Stimulated activated CD8-positive, alpha-beta memory T cell treated with anti-CD3 and anti-CD28 coated beads, Interleukin-4, amount 100 ng/mL, for 4 hours (primary cell): ENCODE data around the gene PTGIS.
A peak's percentile ranks its signal among the peaks of the same experiment; 100 is the strongest.
"Not testable (repeated sequence)": the region's sequence is repeated elsewhere in the genome, so short reads cannot be mapped to it uniquely, and the experiment has no call there.

Source experiments
- DNase-seq, 2 donors: peaks; one replicate each; pipeline ENCODE4 v3.0.0-alpha.2; 2020; ENCODE audit warnings: low read depth in 2 of 2, low spot score in 1 of 2

PTGIS gene

DNA sequence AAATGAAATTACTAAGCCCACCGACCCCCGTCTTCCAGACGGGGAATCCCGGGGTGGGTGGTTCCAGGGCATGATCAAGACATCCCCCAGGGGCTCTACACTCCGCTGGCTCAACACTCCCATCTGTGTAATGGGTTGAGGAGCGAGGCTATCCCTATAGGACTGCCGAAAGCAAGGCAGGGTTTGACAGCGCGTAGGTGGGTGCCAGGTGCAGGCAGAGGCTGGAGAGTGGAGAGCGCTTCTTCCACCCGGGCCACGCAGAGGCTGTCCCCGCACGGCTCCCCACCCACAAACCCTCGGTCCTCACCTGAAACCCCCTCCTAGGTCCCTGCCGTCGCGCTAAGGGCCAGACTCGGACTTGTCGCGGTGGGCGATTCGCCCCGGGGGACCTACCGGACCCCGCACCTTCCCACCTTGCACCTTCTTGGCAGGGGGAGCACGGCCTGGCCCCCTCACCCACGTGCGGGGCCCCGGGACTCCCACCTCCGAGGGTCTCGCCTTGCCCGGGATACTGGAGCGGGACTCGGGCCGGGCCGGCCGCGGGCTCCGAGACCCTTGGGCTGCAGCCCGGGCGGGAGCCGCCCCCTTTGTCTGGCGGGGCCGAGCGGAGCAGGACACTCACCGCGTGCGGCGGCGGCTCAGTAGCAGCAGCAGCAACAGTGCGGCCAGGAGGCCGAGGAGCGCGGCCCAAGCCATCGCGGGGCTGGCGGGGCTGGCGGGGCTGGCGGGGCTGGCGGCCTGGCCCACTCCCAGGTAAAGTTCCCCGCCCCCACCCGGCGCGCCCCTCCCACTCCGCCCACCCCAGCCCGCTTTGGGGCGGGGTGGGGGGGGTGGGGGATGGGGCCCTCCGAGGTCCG is at the start of gene PTGIS:
Gene PTGIS (minus strand): TSS at position 717 of the 857 bp plus-strand sequence. CDS start 21 bp downstream, at position 696.
- DNase-seq: no peak

DNA sequence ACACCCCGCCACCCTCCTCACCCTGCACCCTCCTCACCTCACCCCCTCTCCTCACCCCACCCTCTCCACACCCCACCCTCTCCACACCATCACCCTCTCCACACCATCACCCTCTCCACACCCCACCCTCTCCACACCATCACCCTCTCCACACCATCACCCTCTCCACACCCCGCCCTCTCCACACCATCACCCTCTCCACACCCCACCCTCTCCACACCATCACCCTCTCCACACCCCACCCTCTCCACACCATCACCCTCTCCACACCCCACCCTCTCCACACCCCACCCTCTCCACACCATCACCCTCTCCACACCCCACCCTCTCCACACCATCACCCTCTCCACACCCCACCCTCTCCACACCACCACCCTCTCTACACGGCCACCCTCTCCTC is 49.5 kb upstream of the PTGIS start:
- DNase-seq: not testable (repeated sequence)

DNA sequence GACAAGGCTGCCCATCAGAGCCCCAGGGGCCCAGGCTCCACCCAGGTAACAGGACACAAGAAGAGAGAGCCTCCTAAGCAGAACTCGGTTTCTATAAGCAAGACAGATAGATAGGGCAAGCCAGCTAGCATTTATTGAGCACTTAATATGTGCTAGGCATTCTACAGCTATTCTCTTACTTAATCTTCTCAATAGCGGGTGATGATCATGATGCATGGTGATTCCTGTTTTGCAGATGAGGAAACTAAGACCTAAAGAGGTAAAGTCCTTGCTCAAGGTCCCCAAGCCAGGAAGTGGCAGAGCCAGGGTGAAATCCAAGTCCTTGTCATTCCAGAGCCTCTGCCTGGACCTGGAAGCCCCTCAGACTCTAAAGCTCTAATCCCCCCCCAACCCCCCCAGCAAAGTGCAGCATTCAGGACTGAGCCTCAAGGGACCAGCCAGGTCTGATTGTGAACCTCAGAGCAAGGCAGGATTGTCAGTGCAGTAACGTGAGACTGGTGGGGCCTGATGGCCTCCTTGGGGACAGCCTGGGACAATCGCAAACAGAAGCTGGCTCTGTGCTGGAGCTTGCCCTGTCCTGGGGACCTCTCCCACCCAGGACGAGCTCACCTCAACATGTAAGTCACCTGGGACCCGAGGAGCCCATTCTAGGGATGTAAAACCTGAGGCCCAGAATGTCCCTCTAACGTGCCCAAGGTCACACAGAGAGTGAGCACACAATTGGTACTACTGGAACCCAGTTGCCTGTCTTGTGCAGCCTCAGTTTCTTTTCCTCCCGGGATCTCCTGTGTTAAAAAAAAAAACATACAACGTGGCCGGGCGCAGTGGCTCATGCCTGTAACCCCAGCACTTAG is 48.4 kb upstream of the PTGIS start:
- DNase-seq: no peak

GRCh38 chr20:49615401-49616153 is 47.6 kb upstream of the PTGIS start:
- DNase-seq: no peak

- not testable (repeated sequence) for DNase-seq
Measured at GRCh38 chr20:49615051-49615400, 47.1 kb upstream of the PTGIS start.

- no peak for DNase-seq
Measured at GRCh38 chr20:49614338-49615050, 46.6 kb upstream of the PTGIS start.

GRCh38 chr20:49612127-49612738 is 44.3 kb upstream of the PTGIS start:
- DNase-seq: no peak

DNA sequence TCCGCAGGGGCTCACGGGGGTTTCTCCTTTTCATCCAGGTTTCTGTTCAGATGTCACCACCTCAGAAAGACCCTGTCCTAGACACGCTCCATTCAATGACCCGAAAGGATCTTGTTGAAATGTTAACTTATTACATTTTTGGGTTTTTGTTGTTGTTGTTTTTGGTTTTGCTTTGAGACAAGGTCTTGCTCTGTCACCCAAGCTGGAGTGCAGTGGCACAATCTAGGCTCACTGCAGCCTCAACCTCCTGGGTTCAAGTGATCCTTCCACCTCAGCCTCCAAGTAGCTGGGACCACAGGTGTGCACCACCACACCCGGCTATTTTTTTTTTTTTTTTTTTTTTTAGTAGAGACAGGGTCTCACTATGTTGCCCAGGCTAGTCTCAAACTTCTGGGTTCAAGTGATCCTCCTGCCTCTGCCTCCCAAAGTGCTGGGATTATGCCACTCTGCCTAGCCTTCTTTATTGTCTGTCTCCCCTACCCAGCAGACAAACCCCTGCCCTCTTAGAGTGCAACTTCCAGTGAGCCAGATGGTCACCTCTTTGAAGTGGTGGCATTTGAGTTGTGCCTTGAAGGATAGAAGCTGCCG is 43.7 kb upstream of the PTGIS start:
- not testable (repeated sequence) for DNase-seq

DNA sequence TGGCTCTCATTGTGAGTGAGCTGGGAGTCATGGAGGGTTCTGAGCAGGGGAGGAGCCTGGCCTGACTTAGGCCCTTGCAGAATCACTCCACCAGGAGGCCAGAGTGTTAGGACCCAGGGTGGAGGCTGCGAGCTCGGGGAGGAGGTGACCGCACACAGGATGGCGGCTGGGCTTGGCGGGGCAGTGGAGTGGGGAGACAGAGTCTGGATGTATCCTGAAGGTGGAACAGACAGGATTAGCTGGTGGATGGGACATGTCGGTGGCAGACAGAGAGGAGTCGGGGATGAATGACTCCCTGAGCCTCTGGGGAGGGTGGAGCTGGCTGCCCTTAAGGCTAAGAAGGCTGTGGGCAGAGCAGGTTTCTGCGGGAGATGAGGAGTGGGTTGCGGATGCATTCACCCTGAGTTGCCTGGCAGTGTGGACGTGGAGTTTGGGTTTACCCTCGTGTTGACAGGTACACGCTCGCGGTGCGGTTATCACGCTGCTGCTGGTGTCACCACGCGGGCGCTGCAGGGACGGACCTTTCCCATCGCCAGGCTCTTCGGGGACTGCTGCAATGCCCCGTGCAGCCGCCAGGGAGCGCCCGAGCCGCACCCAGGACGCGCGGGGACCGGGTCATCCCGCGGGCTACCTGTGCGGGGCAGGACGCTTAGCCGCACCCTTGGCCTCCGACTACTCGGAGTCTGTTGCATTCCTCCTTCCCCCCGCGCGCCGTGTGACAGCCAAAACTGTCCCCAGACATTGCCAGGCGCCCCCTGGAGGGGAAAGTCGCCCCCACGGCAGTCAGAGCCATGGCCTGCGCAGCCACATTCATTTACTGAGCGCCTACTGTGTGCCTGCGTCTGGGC is 43.0 kb upstream of the PTGIS start:
- peak; percentile 29 to 49 for DNase-seq

- peak; percentile 53 to 55 for DNase-seq
Measured at GRCh38 chr20:49608752-49609670, 41.1 kb upstream of the PTGIS start.

- no peak for DNase-seq
Measured at GRCh38 chr20:49607568-49607967, 39.6 kb upstream of the PTGIS start.

GRCh38 chr20:49603209-49603627 is 35.3 kb upstream of the PTGIS start:
- DNase-seq: no peak

DNA sequence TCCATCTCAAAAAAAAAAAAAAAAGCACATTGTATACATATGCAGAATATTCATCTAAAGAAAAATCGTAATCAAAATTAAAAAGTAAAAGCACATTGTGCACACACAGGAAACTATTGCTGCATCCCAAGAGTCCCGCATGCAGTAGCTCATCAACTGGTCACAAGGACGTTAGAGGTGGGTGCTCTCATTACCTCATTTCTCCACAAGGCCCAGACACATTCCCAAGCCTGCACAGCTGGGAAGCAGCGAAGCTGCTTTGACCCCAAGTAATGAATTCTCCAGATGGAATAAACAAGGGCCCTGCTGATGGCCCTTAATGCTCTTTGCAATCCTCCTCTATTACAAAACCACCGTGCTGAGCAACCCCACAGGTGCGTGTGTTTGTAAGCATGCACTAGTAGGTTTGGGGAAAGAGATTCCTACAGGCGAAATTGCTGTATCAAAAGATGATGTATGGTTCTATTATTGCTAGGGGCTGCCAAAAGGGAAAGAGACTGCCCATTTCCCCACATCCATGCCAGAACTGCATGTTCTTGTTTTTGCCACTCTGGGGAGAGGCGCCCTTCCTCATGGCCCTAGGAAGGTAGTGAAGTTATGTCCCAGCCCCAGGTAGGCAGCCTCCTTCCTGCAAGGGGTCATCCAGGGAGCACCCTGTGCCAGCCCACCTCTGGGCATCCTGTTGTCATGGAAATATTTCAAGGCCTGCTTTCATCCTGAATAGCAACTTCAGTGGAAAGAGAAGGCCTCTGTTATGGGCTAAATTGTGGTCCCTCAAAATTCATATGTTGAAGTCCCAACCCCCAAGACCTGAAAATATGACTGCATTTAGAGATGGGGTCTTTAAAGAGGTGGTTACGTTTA is 34.6 kb upstream of the PTGIS start:
- no peak for DNase-seq

- DNase-seq: no peak
Measured at GRCh38 chr20:49601153-49601924, 33.4 kb upstream of the PTGIS start.

GRCh38 chr20:49599746-49600113 is 31.8 kb upstream of the PTGIS start:
- no peak for DNase-seq

- DNase-seq: no peak
Measured at GRCh38 chr20:49597825-49598395, 30.0 kb upstream of the PTGIS start.
